CD4-positive, alpha-beta T cell treated with Interleukin-6 for 4 hours (primary cell): ENCODE measurements around the gene ZNF532.
"Not testable (repeated sequence)": the region's sequence is repeated elsewhere in the genome, so short reads cannot be mapped to it uniquely, and the experiment has no call there.

Source experiments
- DNase-seq: peaks from one replicate; pipeline ENCODE4 v3.0.0-alpha.2; 2020; ENCODE audit warnings: mixed read lengths

ZNF532 gene

GRCh38 chr18:58848685-58849084, 16.0 kb upstream of the ZNF532 start:
- no peak for DNase-seq

- DNase-seq = no peak
These were observed 13.7 kb upstream of the ZNF532 start for GRCh38 chr18:58850786-58851469.

GRCh38 chr18:58851856-58852255, 12.8 kb upstream of the ZNF532 start:
- DNase-seq = no peak

DNA sequence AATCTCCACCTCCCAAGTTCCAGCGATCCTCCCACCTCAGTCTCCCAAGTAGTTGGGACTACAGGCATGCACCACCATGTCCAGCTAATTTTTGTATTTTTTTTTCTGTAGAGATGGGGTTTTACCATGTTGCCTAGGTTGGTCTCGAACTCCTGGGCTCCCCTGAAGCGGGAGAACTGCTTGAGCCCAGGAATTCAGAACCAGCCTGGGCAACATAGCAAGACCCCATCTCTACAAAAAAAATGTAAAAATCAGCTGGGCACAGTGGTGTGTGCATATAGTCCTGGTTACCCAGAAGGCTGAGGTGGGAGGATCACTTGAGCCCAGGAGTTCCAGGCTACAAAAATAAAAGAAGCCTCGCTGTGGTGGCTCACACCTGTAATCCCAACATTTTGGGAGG, 12.0 kb upstream of the ZNF532 start:
- DNase-seq = no peak

DNA sequence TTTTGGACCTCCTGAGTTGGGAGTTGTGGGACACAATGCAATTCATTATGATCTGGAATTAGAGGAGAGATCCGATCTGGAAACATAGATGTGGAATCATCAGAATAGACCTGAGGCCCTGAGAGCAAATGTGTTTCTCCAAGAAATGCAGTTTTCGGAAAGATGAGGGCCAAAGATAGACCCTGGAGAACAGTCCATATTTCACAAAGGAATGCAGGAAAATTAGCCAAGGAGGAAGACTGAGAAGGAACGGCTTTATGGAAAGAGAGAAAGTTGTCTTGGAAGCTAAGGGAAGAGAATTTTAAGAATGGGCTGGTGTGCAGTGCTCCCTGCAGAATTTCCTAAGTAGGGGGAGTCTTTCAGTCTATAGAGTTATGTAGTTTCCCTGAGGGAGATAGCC, 11.1 kb upstream of the ZNF532 start:
- no peak for DNase-seq

- DNase-seq = not testable (repeated sequence)
These were observed 9.2 kb upstream of the ZNF532 start for GRCh38 chr18:58855521-58855920.

DNA sequence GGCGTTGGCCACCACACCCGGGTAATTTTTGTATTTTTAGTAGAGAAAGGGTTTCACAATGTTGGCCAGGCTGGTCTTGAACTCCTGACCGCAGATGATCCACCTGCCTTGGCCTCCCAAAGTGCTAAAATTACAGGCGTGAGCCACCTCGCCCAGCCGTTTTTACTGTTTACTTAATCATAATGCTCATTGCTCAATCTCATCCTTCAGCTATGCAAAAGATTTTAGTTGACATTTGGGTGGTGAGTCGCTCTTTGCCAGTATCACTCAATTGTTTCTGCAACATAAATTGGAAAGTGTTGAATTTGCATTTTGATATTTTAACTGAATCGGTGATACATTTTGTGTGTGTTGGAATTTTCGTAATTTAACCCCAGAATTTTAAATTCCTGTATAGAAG, 7.8 kb upstream of the ZNF532 start:
- DNase-seq = no peak

- no peak for DNase-seq
These were observed 5.8 kb upstream of the ZNF532 start for GRCh38 chr18:58858591-58859468.

GRCh38 chr18:58859907-58860306, 4.8 kb upstream of the ZNF532 start:
- no peak for DNase-seq

GRCh38 chr18:58860747-58861231, 3.9 kb upstream of the ZNF532 start:
- DNase-seq = no peak

DNA sequence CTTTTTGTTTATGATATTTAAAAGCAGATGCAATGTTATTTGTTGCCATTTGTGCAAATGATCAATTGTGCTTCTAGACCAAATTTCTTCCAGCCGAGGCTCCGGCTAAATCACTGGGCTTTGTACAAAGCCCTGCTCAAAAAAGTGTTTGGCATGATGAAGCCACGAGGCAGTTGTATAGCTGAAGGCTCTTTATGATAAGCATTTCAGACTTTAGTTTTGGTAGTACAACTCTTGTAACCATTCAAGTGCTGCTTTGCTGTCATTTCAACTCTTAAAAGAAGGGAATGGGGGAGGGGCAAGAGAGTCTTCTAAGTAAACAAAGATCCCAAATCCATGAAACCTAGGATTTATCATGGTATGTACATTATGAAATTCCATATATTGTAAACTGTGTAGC, 3.3 kb upstream of the ZNF532 start:
- DNase-seq = no peak

DNA sequence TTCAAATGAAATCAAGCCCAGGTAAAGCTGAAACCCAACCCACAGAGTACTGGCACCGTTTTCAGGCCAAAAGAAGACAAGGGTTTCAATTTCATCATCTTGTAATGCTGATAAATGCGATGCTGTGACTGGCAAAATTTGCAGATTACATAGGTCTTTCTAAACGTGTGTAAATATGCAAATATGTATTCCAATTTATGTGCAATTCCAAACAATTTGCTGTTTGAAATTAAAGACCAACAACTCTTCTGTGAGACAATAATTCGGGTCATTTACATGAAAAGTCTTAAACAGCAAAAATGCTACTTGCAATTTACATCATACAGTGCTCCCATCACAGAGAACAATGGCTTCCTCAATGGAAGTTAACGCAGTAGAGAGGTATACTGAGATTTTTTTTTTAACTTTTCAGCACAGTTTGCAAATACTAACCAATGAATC, 2.8 kb upstream of the ZNF532 start:
- no peak for DNase-seq

- no peak for DNase-seq
These were observed 2.3 kb upstream of the ZNF532 start for GRCh38 chr18:58862356-58862755.

DNA sequence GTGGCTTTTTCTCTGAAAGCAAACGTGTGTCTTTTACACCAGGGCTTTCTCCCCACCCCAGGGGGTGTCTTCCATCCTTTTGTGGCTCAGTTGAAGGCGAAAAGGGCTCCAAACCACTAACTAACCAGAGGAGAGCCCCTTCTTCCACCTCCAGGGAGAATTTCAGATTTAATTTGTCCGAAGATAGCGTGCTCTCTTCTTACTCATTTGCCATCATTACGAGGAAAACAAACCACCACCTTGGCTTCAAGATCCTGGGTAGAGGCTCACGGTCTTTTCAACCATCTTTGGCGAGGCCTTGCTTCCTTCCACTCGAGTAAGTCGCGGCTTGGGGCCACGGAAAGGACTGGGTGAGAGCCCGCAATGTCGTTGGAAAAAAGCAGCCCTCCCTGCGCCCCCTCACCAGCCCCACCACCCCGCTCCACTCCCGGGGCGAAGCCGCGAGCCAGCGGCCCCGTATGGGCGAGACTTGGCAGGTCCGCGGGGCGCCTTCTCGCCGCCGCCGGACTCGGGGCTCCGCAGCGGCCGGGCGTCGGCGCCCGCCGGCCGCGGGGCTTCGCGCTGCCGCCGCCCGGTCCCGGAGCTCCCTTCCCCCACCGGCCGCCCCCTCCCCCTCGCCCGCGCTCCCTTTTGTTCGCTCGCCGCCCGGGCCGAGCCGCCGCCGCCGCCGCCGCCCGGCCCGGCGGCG, 1.7 kb upstream of the ZNF532 start:
- DNase-seq = peak; percentile 29

DNA sequence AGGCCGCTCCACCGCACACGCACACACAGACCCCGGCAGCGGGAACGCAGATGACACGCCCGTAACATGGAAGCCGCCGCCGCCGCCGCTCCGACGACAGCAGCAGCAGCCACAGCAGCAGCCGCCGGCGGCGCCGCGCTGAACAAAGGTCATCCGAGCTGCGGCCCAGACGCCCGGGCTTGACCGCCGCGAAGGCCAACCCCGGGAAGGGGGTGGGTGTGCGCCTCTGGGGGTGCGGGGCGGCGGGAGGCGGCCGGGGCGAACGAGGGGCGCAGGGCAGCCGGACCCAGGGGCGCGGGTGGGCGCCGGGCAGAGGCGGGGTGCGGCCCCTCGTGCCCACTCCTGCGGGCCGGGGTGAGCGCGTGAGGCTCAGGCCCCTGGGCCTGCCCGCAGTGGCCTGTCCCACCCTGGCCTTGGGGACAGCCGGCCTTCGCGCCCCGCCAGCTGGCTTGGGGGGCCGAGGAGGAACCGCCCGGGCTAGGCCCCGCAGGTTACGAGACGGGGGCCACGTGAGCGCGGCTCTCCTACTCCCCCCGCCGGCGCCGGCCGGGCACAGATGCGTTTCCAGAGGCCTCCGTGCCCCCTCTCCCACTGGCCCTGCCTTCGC, 1.0 kb upstream of the ZNF532 start:
- DNase-seq = peak; percentile 48

GRCh38 chr18:58865033-58865590, 435 bp downstream of the ZNF532 start:
- DNase-seq = no peak

GRCh38 chr18:58865701-58866065, 1.0 kb downstream of the ZNF532 start:
- DNase-seq = no peak

DNA sequence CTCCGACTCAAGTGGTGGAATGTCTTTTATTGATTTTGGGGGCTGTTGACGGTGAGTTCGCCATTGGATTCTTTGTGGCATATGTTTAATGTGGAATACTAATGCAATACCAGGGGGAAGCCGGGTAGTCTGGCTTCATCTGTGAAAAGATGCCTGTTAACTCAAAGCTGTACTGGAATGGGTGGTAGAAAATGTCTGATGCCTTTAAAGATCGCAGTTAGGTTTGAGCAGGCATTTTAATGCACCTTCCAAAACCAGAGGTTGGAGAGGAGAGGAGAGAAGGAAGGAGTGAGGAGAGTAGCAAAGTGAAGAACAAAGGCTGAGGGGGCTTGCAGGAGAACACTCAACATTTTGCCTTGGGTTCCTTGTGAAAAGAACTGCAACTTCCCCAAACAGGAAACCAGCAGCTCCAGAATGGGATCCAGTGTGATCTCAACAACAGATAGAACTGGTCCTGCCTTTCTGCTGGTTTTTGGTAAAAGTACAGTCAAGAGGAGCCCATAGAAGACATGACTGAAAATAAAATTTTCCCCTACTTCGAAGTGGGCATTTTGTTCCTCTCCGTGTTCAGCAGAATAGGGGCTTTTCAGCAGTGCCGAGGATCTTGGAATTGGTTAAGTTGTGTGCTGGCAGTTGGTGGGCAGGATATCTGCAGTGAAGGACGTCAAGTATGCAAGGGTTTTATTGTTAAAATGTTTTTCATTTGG, 1.5 kb downstream of the ZNF532 start:
- no peak for DNase-seq

GRCh38 chr18:58866773-58867150, 2.1 kb downstream of the ZNF532 start:
- DNase-seq = no peak

- no peak for DNase-seq
These were observed 2.7 kb downstream of the ZNF532 start for GRCh38 chr18:58867281-58867961.

- no peak for DNase-seq
These were observed 3.8 kb downstream of the ZNF532 start for GRCh38 chr18:58868440-58868839.

DNA sequence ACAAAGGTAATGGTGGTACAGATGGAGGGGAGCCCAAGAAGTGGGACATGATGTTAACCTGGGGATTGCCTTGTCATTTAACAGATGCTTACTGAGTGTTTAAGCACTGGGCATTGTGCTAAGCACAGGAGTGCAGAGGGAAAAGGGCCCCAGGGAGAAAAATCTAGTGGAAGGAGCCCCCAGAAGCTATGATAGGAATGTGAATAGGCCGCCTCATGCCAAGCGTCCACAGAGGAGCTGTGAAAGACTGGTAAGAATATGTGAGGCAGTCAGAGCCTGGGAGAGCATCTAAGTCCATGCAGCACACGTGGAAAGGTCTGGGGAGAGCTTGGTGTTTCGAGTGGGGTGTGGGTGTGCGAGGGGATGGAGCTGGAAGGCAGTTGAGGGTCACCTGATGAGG, 5.5 kb downstream of the ZNF532 start:
- DNase-seq = no peak
